HG03064 (cell line): ENCODE results near the gene PYGB.

Source experiments
- ATAC-seq: cut with Tn5 transposase; IDR thresholded peaks from one replicate; pipeline ENCODE4 v1.9.1; 2021; ENCODE audit warnings: low read depth; ENCODE audit not compliant: unreplicated experiment

The PYGB gene

DNA sequence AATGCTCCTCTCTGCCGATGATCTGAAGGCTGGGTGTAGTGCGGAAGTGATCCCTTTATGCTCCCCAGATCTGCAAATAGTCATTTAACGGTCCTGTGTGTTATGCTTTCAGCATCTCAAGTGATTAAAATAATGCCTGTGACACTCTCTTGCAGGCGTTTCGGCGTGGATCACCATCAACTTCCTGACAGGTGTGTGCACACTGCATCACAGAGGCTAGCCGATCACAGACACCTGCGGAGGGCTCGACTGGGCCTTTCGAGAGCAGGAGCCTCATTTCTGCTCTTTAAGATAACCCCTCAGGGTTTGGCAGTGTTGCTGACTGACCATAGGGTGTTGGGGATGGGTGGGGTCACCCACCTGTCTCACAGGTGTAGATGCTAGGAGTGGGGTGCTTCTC lies 32.4 kb upstream of the PYGB start:
- ATAC-seq, result no peak

DNA sequence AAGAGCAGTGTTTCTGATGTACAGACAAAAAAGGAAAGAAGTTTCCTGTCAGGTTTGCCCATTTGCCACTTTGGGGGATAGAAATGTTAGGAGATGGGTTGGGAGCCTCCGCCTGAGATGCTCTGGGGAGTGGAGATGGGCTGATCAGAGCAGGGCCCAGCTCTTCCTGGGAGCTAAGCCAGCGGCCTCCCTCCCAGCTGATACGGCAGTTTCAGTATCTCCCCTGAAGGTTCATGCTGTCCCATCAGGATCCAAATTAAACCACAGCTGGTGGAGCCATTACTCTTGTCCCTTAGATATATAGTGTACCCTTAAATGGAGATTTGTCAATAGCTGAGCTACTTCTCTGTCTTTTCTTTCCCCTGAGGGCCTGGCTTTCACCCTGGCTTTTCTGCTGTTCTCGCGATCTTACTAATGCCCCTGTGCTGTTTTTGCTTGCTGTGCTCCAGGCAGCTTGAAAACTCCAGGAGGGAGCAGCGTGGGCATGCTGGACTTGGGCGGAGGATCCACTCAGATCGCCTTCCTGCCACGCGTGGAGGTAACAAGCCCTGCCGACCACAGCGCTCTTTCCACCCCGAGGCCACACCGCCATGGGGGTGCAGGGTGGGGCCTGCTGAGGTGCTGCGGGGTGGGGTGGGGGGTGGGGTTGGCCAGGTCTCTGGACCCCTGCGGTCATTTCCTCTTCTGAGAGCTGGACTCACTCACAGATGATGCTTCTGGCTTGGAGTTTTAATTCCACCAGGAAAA lies 31.5 kb upstream of the PYGB start:
- no peak for ATAC-seq

DNA sequence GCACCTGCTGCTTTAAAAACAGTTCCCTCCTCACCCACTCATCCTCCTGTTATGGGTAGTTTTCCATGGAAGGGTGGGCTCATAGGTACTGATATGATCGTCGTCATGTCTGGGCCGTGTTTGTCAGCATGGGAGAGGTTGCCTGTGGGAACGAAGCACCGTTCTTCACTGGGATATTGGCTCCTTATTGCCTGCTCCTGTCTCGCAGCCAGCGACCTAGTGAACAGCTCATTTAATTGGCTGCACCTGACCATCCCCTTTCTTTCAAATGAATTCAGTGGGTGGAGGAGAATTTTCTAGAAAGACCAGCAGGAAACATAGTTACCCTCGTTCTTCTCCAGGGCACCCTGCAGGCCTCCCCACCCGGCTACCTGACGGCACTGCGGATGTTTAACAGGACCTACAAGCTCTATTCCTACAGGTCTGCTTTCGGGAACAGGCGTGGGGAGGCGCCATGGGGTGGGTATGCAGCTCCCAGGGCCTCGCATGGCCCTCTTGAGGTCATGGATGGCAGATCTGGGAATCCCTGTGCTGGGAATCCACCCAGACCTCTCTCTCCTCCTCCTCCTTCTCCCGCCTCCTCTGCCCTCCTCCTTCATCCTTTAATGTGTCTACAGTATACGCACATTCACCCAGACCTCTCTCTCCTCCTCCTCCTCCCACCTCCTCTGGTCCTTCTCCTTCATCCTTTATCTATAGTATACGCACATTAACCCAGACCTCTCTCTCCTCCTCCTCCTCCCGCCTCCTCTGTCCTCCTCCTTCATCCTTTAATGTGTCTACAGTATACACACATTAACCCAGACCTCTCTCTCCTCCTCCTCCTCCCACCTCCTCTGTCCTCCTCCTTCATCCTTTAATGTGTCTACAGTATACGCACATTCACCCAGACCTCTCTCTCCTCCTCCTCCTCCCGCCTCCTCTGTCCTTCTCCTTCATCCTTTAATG lies 30.4 kb upstream of the PYGB start:
- no peak for ATAC-seq

DNA sequence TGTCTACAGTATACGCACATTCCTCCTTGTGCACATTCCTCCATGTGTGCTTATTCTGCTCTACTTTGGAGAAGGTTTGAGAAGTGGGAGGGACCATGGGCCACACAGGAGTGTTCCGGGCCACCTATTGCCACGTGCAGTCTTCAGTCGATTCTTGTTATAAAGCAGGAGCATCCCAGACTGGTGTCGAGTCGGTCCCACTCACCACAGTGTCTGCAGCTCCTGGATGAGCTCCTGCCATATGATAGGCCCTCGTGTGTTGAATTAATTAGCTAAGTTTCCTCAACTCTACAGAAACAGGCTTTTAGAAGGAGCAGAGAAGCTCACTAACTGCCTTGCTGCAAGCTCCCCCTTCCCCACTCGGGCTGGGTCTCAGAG lies 29.8 kb upstream of the PYGB start:
- ATAC-seq, result no peak

DNA sequence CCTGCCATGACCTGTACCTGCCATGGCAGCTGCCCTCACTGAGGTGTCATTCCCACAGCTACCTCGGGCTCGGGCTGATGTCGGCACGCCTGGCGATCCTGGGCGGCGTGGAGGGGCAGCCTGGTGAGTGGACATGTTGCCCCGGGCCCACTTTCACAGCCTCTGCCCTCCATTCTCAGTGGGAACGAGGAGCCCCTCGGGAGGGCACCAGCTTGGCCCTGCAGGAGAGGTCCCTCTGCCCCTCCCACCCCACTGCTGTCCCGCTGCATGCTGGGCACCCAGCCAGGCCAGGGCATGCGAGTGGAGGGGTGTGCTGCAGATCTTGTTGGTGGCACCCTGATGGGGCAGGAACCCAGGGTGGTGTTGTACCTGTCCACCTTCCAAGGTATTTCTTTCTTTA lies 29.4 kb upstream of the PYGB start:
- ATAC-seq, result no peak

DNA sequence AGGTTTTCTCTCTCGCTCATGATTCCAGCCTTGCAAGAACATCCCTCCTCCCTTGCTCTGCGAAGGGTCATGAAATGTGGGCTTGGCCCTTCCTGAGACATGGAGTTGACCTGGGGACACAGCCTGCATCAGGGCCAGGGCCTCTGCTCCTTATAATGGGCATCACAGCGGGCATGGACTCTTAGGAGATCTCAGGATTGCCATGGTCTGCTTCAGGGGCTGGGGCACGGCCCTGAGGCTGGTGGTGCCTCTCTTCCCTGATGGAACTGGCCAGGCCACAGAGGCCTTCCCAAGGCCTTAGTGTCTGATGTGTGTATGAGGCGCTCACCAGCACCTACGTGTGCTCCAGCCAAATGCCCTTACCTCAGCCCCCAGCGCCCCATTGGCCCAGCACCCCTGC lies 28.5 kb upstream of the PYGB start:
- no peak for ATAC-seq

DNA sequence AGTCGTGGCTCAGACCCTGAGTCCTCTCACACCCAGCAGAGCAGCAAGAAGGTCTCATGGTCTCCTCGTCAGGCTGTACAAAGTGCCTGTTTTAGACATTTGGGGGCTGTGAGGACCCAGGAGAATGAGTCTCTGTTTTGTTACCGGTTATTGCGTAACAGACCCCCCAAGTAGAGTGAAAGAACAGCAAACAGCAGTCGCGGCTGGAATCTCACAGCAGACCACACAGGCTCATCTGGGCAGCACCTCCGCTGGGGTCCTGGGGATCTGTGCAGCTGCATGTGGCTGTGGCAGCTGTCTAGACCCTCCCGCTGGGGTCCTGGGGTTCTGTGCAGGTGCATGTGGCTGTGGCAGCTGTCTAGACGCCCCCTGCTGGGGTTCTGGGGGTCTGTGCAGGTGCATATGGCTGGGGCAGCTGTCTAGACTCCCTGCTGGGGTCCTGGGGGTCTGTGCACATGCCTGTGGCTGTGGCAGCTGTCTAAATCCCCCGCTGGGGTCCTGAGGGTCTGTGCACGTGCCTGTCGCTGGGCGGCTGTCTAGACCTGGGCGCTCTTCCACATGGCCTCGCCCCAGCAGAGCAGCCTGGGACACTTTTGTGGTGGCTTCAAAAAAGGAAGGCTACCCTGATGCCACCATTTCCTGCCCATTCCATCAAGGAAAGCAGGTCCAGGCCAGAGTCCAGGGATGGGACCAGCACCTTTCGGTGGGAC lies 27.7 kb upstream of the PYGB start:
- ATAC-seq, result no peak

DNA sequence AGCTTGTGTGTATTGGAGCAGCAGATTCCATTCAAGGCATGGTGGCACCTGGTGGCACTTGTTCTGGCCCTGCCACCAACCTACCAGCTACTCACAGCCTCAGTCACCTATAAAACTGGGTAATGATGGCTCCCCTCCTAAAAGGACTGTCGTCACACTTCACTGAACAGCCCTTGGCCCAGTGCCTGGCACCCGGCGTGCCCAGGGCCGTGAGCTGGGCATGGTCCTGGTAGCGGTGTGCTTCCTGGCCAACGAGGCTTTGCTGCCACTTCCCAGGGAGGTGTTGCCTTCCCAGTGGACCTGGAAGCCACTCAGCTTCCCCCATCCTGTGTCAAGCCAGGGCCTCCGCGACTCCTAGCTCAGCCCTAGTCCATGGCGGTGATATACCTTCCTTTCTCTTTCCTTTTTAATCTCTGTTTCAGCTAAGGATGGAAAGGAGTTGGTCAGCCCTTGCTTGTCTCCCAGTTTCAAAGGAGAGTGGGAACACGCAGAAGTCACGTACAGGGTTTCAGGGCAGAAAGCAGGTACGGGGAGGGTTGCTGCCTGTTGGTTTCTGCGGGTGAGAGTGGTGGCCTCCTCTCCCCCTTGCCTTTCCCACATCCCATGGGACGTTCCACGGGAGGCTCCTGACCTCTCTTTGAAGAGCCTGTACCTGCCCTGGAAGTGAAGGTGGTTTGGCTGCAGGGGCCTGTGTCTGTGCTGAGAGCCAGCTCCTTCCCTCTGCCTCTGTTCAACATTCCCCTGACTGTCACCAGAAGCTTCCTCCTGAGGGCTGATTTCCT lies 26.9 kb upstream of the PYGB start:
- ATAC-seq, result no peak

DNA sequence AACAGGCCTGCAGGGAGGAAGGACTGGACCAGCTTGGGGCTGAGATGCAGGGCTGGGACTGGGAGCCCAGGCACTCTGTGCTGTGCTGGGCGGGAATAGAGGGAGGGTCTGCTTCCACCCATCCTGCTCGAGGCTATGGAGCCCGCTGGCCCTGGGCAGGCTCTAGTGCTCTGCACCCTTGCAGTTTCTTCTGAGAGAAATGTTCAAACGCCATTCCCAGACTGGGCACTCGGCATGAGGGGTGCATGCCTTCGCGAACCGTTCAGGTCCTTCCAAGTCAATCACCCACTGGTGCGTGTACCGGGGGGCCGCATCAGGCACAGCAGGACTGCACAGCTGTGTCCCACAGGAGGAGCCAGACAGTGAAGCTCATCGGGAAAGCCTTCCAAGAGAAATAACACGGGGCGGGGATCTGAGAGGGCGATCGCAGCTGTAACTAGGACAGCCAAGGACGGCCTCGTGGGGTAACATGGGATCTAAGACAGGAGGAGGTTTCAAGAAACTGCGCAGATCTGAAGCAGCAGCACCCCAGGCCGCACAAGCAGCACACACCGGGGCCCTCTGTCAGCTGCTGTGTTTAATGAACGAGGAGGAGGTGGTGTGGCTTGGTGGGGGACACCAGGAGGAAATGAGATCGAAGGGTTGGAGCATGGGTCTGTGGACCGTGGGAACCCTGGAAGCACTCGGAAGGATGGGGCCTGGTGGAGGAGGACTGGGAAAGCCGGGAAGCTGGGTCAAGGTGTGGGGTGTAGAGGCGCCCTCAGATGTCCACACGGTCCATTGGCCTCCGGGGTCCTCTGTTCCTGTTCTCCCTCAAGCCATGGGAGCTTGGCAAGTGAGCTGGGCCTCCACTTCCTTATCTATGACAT lies 26.1 kb upstream of the PYGB start:
- no peak for ATAC-seq

DNA sequence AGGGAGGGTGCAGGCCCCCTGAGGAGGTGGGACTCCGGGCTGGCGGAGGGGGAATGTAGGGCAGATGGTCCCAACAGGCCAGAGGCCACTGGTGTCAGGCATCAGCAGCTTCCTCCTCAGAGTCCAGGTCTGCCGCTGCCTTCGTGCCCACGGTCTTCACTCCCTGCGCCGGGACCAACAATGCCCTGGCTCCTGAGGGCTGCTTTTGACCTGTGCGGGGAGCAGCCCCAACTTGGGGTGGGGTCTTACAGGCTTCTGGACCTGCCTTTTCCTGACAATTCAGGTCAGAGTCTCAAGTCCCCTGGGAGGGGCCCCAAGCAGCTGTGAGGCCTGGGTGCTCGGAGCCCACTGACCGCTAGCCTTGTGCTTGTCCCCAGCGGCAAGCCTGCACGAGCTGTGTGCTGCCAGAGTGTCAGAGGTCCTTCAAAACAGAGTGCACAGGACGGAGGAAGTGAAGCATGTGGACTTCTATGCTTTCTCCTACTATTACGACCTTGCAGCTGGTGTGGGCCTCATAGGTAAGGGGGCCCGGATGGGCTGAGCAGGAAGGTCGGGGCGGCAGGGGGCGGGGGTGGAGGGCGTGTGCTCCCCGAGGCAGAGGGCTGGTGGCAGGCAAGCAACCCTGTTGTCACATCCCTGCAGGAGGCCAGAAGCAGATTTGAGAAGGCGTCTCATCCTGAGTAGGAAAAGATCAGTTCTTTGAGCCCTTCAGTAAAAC lies 25.3 kb upstream of the PYGB start:
- ATAC-seq, result no peak

DNA sequence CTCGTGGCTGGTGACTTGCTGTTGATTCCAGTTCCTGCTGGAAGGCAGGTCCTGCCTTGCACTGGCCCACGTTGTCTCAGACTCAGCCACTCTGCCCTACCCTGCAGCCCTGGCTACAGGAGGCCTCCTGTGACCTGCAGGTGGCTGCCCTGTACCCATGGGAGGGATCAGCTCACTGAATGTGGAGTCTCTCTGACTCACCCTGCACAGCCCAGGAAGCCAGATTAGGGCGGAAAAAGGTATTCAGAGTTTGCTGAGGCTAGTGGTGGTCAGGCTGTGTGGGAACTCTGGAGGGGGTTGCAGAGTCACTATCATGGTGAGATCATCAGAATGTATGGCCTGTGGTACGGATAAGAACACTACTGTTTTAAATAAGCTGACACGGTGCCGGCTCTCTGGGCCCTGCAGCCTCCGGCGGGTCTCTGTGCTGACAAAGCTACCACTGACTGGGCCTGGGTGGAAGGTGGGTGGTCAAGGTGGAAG lies 24.7 kb upstream of the PYGB start:
- no peak for ATAC-seq

DNA sequence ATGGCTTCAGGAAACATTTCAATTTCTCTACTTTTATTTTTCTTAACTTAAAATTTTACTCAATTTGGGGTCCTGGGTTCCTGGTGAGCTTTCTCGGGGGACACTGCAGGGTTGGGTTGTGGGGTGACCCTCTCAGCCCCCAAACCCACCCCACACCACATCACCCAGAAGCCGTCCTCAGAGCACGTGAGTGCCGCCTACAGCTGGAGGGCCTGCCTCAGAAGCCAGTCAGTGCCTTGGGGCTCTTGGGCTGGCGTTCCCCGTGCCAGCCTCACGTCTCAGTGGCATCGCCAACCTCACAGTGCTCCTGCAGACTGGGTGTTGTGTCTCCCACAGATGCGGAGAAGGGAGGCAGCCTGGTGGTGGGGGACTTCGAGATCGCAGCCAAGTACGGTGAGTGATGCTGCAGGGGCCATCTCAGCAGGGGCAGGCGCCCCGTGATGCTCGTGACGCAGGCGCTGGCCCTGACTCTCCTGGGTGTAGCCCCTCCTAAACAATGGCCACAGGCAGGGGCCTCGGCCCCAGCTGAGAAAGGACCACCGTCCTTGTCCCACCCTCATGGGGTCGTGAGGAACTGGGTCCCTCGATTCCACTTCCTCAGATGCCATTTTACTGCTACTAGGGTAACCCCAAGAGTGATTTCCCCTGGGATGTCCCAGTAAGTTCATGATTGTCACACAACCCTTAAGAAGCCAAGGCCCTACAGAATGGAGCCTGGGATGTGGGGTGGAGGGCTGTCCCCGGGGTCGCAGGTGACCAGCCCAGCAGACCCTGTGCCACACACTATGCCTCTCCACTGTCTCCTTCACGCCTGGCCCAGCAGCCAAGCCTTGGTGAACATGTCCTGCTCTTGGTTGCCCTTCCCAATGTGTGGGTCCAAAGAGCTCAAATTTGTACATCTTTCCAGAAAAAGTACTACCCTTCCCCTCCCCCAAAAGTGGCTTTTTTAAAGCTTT lies 23.8 kb upstream of the PYGB start:
- ATAC-seq, result no peak

DNA sequence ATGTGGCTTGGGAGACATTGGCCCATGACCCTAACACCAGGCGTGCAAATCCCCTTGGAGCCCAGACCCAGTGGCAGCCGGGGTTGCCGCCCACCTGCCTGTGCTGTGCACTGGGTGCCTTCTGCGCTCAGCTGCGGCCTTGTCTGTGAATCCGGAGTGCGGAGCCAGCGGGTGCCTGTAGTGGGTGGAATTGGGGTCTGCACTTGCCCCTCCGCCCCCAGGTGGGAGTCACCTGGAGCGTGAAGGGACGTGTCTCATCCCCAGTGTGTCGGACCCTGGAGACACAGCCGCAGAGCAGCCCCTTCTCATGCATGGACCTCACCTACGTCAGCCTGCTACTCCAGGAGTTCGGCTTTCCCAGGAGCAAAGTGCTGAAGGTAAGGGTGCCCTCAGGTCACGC lies 22.9 kb upstream of the PYGB start:
- ATAC-seq, result no peak

DNA sequence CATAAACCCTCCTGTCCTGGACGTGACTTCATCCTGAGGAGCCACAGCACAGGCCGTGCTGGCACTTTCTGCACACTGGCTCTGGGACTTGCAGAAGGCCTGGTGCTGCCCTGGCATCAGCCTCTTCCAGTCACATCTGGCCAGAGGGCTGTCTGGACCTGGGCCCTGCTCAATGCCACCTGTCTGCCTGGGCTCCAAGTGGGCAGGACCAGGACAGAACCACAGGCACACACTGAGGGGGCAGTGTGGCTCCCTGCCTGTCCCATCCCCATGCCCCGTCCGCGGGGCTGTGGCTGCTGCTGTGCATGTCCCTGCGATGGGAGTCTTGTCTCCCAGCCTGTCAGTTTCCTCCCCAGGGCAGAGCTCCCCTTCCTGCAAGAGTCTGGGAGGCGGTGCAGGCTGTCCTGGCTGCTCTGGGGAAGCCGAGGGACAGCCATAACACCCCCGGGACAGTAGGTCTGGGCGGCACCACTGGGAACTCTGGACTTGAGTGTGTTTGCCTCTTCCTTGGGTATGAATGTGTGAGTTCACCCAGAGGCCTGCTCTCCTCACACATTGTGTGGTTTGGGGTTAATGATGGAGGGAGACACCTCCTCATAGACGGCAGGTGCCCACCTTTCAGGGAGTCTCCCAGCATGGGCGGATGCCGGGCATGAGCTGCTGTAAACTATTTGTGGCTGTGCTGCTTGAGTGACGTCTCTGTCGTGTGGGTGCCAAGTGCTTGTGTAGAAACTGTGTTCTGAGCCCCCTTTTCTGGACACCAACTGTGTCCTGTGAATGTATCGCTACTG lies 22.0 kb upstream of the PYGB start:
- no peak for ATAC-seq

DNA sequence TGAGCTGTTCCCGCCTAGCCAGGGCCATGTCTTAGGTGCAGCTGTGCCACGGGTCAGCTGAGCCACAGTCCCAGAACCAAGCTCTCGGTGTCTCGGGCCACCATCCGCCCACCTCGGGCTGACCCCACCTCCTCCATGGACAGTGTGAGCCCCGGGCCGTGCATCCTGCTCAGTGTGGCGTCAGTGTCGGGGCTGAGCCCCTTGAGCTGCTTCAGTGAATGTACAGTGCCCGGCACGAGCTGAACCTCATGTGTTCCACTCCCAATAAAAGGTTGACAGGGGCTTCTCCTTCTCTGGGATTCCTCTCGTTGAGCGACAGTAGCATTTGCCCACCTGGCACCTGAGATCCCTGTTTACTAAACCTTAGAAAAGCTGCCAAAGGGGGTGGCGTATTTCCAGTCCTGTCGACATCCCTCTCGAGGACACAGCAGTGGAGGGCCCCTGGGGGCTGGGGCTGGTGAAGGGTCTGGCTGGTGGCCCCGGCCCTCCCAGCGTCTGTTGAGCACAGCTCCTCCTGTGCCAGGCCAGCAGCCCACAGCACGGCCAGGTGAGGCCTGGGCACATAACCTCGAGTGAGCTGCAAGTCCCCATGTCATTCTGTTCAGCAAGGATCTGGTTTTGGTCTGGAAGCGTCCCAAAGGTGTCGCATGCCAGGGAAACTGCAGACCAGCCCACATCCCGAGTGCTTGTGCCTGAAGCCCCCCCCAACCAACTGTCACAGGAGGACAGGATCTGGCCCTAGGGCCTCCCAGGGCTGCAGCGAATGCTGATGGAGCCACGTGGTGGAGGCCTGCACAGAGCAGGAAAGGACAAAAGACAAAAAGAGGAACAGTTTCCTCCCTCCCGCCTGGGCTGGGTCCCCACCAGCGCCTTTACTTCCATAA lies 21.2 kb upstream of the PYGB start:
- ATAC-seq, result no peak

DNA sequence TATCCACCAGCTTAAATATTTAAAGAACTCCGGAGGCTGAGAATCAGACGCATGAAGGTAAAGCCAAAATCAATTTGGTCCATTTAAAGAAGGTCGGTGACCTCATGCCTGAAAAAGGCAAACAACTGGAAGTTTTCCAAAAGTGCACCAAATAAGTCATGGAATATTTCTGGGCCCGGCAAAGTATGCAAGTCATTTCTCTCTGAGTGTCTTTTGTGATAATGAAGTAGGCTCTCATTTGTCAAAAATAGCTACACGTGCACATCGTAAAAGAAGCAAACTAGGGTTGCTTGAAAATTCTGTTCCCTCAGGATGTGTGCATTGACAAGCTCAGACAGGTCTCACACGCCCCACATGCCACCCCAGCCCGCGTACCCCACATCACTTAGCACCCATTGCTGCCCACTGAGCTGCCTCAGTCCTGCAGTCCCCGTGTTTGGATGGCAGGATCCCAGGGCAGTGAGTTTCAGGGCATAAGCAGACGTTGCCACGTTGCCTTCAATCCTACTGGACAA lies 20.5 kb upstream of the PYGB start:
- no peak for ATAC-seq
